ENCODE results near the gene PRKD1. TPM values are rescaled to one million over a fixed set of nuclear protein-coding genes. Genes with fewer than 3 reads are reported as not detected.

The PRKD1 gene
- total and polyA plus RNA-seq, 2 donors (not counting 1 experiment from before 2014, with no cell fraction given): 0.03 to 4.3 TPM

- Mint-ChIP-seq H3K27ac (no peak overlapping the region), H3K9me3 (ENCODE audit: insufficient read depth) (no peaks in the 10 kb centered on the region), H3K4me1 (no peaks in the 10 kb centered on the region), H3K27me3 (no peaks in the 10 kb centered on the region), H3K4me3 (no peak overlapping the region)
- Histone ChIP-seq H2AFZ (ENCODE audit: insufficient read depth, low read depth, low read length, poor library complexity, severe bottlenecking) (no peak overlapping the region), H3K27me3 (replicated peaks in 1 of 4; ENCODE audit: control extremely low read depth in 1 of 4, control insufficient read depth in 3 of 4, insufficient read depth in 4 of 4, low read length in 3 of 4) (no peaks in the 10 kb centered on the region), H3K36me3 (replicated peaks in 1 of 2; ENCODE audit: control extremely low read depth in 1 of 2, control insufficient read depth in 1 of 2, extremely low read depth in 1 of 2, insufficient read depth in 2 of 2, low read length in 1 of 2) (no peaks in the 10 kb centered on the region), H3K79me2 (ENCODE audit: control insufficient read depth, insufficient read depth, low read length) (no peaks in the 10 kb centered on the region), H3K9me3 (ENCODE audit: control extremely low read depth in 1 of 3, control insufficient read depth in 2 of 3, insufficient read depth in 1 of 3, low read length in 2 of 3) (no peaks in the 10 kb centered on the region), H3K4me1 (ENCODE audit: control insufficient read depth in 2 of 2, insufficient read depth in 2 of 2, low read length in 2 of 2) (no peaks in the 10 kb centered on the region), H3K9ac (ENCODE audit: low read length) (no peak overlapping the region), H3K4me3 (ENCODE audit: control extremely low read depth in 1 of 5, extremely low read depth in 1 of 5, insufficient read depth in 1 of 5, low read depth in 2 of 5, low read length in 4 of 5) (no peak overlapping the region), H4K20me1 (ENCODE audit: control insufficient read depth, insufficient read depth, low read length, poor library complexity, severe bottlenecking) (no peaks in the 10 kb centered on the region), H3K4me2 (replicated peaks; ENCODE audit: low read depth, low read length, poor library complexity, severe bottlenecking) (no peak overlapping the region), H3K27ac (ENCODE audit: low read length in 2 of 2) (no peak overlapping the region)
- TF ChIP-seq EZH2 (IDR thresholded peaks at IDR 0.05; ENCODE audit: borderline replicate concordance, insufficient read depth, low read depth, low read length, poor library complexity, severe bottlenecking) (no peak), CTCF (IDR thresholded peaks at IDR 0.05) (no peak)
- WGBS (ENCODE audit: insufficient coverage): no CpG with 5 or more reads among the region's 5 CpGs
- ChIA-PET POLR2A (no interaction called here), CTCF (no interaction called here)
- ATAC-seq (ENCODE audit: low read depth) (no peak), DNase-seq (no peak)
- intact Hi-C loops (cut with micrococcal nuclease): no loop called here
Measured at GRCh38 chr14:29885988-29886387, 41.7 kb downstream of the PRKD1 start.

GRCh38 chr14:29868000-29868399 lies 59.6 kb downstream of the PRKD1 start:
- Histone ChIP-seq H3K36me3 (replicated peaks in 1 of 2; ENCODE audit: control extremely low read depth in 1 of 2, control insufficient read depth in 1 of 2, extremely low read depth in 1 of 2, insufficient read depth in 2 of 2, low read length in 1 of 2) (no peaks in the 10 kb centered on the region), H3K79me2 (ENCODE audit: control insufficient read depth, insufficient read depth, low read length) (no peaks in the 10 kb centered on the region), H3K9ac (ENCODE audit: low read length) (no peak overlapping the region), H2AFZ (ENCODE audit: insufficient read depth, low read depth, low read length, poor library complexity, severe bottlenecking) (no peak overlapping the region), H4K20me1 (ENCODE audit: control insufficient read depth, insufficient read depth, low read length, poor library complexity, severe bottlenecking) (no peaks in the 10 kb centered on the region), H3K9me3 (ENCODE audit: control extremely low read depth in 1 of 3, control insufficient read depth in 2 of 3, insufficient read depth in 1 of 3, low read length in 2 of 3) (no peaks in the 10 kb centered on the region), H3K27me3 (replicated peaks in 1 of 4; ENCODE audit: control extremely low read depth in 1 of 4, control insufficient read depth in 3 of 4, insufficient read depth in 4 of 4, low read length in 3 of 4) (no peaks in the 10 kb centered on the region), H3K27ac (ENCODE audit: low read length in 2 of 2) (no peak overlapping the region), H3K4me1 (ENCODE audit: control insufficient read depth in 2 of 2, insufficient read depth in 2 of 2, low read length in 2 of 2) (no peaks in the 10 kb centered on the region), H3K4me3 (ENCODE audit: control extremely low read depth in 1 of 5, extremely low read depth in 1 of 5, insufficient read depth in 1 of 5, low read depth in 2 of 5, low read length in 4 of 5) (no peak overlapping the region), H3K4me2 (replicated peaks; ENCODE audit: low read depth, low read length, poor library complexity, severe bottlenecking) (no peak overlapping the region)
- Mint-ChIP-seq H3K27me3 (no peaks in the 10 kb centered on the region), H3K9me3 (ENCODE audit: insufficient read depth) (no peaks in the 10 kb centered on the region), H3K27ac (no peak overlapping the region), H3K4me3 (no peak overlapping the region), H3K4me1 (no peaks in the 10 kb centered on the region)
- CTCF ChIA-PET: no interaction called here
- POLR2A ChIA-PET: no interaction called here
- intact Hi-C loops (cut with micrococcal nuclease): no loop called here
- TF ChIP-seq EZH2 (IDR thresholded peaks at IDR 0.05; ENCODE audit: borderline replicate concordance, insufficient read depth, low read depth, low read length, poor library complexity, severe bottlenecking) (no peak), CTCF (IDR thresholded peaks at IDR 0.05) (no peak)
- no peak for DNase-seq
- WGBS (ENCODE audit: insufficient coverage): 76% methylated on average over 2 of the region's 3 CpGs
- no peak for ATAC-seq (ENCODE audit: low read depth)
